ENCODE data around the gene UNCX. TPM values are rescaled to one million over a fixed set of nuclear protein-coding genes. Genes with fewer than 3 reads are reported as not detected.

The UNCX gene
- total RNA-seq, 1 donor from 2014 or later, result not detected

DNA sequence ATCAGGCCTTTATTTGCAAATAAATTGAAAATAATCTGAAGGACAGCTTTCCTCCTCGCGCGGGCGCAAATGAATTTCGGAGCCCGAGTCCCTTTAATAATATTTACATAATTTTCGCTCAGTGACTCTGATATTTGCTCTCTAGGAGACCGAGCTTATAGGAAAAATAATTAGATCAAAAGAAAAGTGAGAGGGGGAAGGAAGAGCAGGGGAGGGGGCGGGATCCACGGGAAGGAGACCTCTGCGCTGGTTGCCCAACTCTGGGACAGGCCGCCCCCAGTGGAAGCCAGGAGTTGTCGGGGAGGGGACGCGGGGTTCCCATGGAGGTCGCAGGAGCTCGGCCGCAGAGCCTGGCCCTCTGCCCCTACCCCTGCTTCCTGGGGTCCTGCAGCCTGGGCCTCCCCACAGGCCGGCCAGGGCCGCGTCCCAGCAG is 5.8 kb downstream of the UNCX start:
- H3K36me3 Mint-ChIP-seq (ENCODE audit: low read depth), result peaks cover 6% of the 10 kb centered on the region

DNA sequence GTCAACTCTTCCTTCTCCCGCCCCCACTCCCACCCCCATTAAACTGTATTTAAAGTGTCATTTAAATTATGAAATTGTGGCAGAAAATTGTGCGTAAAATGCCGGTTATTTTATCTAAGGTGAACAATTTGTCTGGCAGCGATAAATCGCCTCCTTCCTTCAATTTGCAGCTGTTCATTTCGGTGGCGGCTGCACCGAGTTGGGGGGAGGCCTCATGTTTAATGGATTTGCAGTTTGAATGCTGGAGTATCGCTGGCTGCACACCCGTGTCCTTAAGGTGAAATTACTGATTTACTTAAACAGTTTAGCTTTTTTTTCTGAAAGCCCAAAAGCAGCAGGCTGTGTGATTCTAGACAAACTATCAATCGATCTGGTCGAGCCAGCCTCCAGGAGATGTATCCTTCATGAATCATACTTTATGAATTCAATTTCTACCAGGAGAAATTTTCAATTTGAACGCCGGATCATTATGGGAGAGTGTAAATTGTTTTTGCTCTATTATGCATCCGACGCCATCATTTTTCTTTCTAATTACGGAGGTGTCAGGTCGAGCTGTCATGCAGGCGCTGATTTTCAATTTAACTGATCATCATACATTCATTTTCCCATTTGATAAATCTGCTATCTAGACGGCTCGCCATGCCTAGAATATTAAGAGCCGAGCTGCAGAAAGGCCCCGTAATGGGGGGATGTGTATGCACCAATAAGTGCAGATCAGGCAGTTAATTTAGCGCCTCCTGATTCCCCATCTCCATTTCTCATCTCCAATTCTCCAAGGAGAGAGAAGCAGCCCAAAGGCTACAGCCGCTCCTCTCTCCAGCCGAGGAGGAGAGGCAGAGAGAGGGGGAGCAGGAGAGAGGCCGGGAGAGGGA is 6.5 kb downstream of the UNCX start:
- intact Hi-C loops (cut with micrococcal nuclease), result no loop called here

More for the DNA sequence above, 5.8 kb downstream of the UNCX start:
- Mint-ChIP-seq H3K27me3 (ENCODE audit: low read depth) (peaks cover 54% of the 10 kb centered on the region), H3K9me3 (peaks cover 6% of the 10 kb centered on the region), H3K27ac (no peak overlapping the region), H3K4me3 (ENCODE audit: low read depth) (no peak overlapping the region), H3K4me1 (ENCODE audit: low read depth) (peaks cover 2% of the 10 kb centered on the region)
- intact Hi-C loops (cut with micrococcal nuclease), result no loop called here
- no peak for DNase-seq (ENCODE audit: low spot score)

DNA sequence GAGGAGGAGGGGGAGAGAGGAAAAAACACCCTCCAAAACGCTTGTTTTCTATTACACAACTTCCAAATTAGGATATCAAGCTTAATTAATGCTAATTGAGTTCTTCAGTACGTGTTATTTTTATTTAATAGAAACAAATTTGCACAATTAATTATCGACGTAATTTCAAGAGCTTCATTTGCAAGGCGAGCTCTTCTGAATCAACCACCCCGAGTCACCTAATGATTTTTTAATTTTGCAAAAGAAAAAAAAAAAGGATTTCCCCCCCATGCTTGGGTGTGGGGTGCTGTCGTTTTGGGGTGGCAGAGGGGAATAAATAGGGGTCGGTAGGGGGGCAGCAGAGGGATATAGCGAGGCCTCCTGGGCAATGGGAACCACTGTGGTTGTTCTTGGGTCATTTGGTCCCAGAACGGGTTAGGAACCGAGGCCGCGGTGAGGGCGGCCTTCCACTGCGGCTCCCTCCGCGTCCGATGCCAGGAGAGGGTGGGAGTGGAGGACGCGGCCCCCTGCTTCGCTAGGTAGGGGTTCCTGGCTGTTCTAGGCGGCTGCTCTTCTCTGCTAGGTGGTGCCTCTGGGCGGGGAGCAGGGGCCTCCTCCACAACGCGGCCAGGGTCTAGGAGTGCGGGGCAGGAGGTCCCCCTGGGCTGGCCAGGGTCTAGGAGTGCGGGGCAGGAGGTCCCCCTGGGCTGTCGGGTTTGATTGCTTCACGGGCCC is 7.3 kb downstream of the UNCX start:
- H3K4me3 Mint-ChIP-seq (ENCODE audit: low read depth), result no peak overlapping the region
- no peak for DNase-seq (ENCODE audit: low spot score)
- intact Hi-C loops (cut with micrococcal nuclease), result loop anchor here (10.0 kb wide), 1 partner anchor 175 kb away; no protein-coding TSS in a partner anchor
- H3K4me1 Mint-ChIP-seq (ENCODE audit: low read depth), result no peaks in the 10 kb centered on the region
- no peak overlapping the region for H3K27ac Mint-ChIP-seq
- no peaks in the 10 kb centered on the region for H3K9me3 Mint-ChIP-seq
- H3K27me3 Mint-ChIP-seq (ENCODE audit: low read depth), result peaks cover 58% of the 10 kb centered on the region
- no peaks in the 10 kb centered on the region for H3K36me3 Mint-ChIP-seq (ENCODE audit: low read depth)

More for the DNA sequence above, 6.5 kb downstream of the UNCX start:
- DNase-seq (ENCODE audit: low spot score), result no peak
- peaks cover 2% of the 10 kb centered on the region for H3K4me1 Mint-ChIP-seq (ENCODE audit: low read depth)
- no peak overlapping the region for H3K27ac Mint-ChIP-seq
- H3K9me3 Mint-ChIP-seq, result peaks cover 6% of the 10 kb centered on the region
- no peak overlapping the region for H3K4me3 Mint-ChIP-seq (ENCODE audit: low read depth)
- peaks cover 6% of the 10 kb centered on the region for H3K36me3 Mint-ChIP-seq (ENCODE audit: low read depth)
- H3K27me3 Mint-ChIP-seq (ENCODE audit: low read depth), result peaks cover 59% of the 10 kb centered on the region

DNA sequence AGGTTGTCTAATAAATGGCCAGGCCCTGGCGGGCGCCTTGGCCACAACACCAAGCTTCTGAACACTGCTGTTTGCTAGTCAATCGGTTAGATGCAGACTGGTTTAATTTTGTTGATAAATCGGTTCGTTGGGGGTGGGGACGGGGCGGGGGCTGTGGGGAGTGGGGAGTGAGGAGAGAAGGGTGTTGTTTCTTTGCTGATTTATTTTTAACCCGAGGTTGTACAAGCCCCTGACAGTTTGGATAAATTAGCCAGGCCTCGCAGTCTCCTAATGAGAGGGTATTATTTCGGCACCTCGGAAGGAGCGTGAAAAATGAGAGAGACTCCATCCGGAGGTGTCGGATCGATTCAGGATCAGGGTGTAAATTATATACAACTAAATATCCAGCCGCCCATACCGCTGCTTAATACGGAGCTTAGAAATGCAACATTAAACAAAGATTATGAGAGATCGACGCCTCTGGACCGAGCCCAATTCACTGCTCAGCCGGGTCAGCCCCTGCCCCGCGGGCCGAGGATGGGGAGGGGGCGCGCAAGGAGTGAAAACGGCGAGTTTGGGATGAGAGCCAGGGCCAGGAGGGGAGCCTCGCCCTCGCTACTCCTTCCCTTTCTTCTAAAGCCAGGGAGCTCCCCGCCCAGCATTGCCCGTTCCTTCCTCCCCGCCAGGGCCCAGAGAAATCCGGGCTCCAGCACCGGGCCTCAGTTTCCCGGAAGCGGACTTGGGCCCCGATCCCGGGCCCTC is 8.0 kb downstream of the UNCX start:
- H3K4me1 Mint-ChIP-seq (ENCODE audit: low read depth), result no peaks in the 10 kb centered on the region
- H3K36me3 Mint-ChIP-seq (ENCODE audit: low read depth), result no peaks in the 10 kb centered on the region
- intact Hi-C loops (cut with micrococcal nuclease), result loop anchor here (10.0 kb wide), 1 partner anchor 174 kb away; no protein-coding TSS in a partner anchor
- DNase-seq (ENCODE audit: low spot score), result no peak
- no peak overlapping the region for H3K4me3 Mint-ChIP-seq (ENCODE audit: low read depth)
- H3K9me3 Mint-ChIP-seq, result no peaks in the 10 kb centered on the region
- H3K27ac Mint-ChIP-seq, result no peak overlapping the region
- H3K27me3 Mint-ChIP-seq (ENCODE audit: low read depth), result peaks cover 62% of the 10 kb centered on the region

DNA sequence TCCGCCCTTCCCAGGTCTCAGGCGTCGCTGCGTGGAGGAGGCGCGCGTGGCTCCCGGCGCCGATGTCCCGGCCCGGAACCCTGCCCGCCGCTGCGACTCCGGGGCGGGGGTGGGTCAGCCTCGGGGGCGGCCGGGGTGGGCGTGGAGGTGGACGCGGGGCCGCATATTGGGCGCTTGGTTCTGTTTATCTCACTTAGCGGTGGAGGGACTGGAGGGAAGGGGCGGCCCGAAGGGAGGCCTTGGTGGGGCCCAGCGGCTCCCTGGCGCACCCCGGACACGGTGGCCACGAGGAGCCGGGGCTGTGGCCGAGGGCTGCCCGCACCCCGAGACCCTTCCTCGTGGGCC is 8.6 kb downstream of the UNCX start:
- no peak overlapping the region for H3K27ac Mint-ChIP-seq
- no peaks in the 10 kb centered on the region for H3K4me1 Mint-ChIP-seq (ENCODE audit: low read depth)
- DNase-seq (ENCODE audit: low spot score), result no peak
- no peaks in the 10 kb centered on the region for H3K9me3 Mint-ChIP-seq
- no peaks in the 10 kb centered on the region for H3K36me3 Mint-ChIP-seq (ENCODE audit: low read depth)
- peaks cover 66% of the 10 kb centered on the region for H3K27me3 Mint-ChIP-seq (ENCODE audit: low read depth)
- intact Hi-C loops (cut with micrococcal nuclease), result loop anchor here (10.0 kb wide), 1 partner anchor 174 kb away; no protein-coding TSS in a partner anchor
- H3K4me3 Mint-ChIP-seq (ENCODE audit: low read depth), result no peak overlapping the region

DNA sequence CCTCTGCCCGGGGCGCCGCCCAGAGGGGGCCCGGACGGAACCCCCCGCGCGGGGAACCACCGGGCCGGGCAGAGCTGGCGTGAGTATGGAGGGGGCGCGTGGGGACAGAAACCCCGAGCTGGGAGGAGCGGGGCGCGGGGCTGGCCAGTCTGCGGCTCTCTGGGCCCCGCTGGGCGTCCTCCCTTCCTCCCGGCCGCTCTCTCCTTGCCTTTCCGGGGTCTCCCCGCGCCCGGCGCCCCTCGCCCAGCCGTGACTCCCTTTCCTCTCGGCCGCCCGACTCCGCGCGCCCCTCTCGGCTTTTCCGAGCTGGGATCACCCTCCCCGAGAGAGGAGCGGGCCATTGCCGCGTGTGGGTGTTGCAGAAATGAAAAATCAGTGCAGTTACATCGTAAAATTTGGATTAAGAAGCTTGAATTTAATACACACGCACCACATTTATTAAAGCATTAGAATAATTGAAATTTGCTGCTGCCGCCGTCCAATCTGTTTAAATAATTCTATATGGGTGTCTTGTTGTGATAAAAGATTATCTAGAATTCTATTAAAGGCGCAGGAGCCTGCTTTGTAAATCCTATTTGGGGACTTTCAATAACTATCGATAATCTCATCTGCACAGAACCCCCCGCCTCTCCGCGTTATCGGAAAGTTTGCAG is 9.1 kb downstream of the UNCX start:
- Mint-ChIP-seq H3K27ac (no peak overlapping the region), H3K4me3 (ENCODE audit: low read depth) (no peak overlapping the region), H3K4me1 (ENCODE audit: low read depth) (no peaks in the 10 kb centered on the region), H3K36me3 (ENCODE audit: low read depth) (no peaks in the 10 kb centered on the region), H3K27me3 (ENCODE audit: low read depth) (peaks cover 70% of the 10 kb centered on the region), H3K9me3 (no peaks in the 10 kb centered on the region)
- no peak for DNase-seq (ENCODE audit: low spot score)
- intact Hi-C loops (cut with micrococcal nuclease), result loop anchor here (10.0 kb wide), 1 partner anchor 173 kb away; no protein-coding TSS in a partner anchor

DNA sequence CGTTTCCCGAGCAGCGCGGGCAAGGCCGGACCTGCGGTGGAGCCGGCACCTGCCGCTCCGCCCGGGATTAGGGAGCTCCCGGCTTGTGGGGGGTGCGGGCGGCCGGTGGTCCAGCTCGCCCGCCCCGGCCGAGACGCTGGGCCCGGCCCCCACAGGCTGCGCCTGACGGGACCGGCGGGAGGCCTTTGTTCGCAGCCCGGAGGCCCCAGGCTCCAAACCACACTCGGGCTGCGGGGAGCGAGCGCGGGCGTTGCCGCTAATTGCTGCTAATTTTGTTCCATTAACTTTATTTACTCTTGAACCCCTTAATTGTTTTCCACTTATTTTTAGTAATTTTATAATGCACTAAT is 9.6 kb downstream of the UNCX start:
- no peak overlapping the region for H3K27ac Mint-ChIP-seq
- H3K9me3 Mint-ChIP-seq, result no peaks in the 10 kb centered on the region
- intact Hi-C loops (cut with micrococcal nuclease), result loop anchor here (10.0 kb wide), 1 partner anchor 173 kb away; no protein-coding TSS in a partner anchor
- no peaks in the 10 kb centered on the region for H3K4me1 Mint-ChIP-seq (ENCODE audit: low read depth)
- no peaks in the 10 kb centered on the region for H3K36me3 Mint-ChIP-seq (ENCODE audit: low read depth)
- H3K27me3 Mint-ChIP-seq (ENCODE audit: low read depth), result peaks cover 68% of the 10 kb centered on the region
- no peak overlapping the region for H3K4me3 Mint-ChIP-seq (ENCODE audit: low read depth)
- DNase-seq (ENCODE audit: low spot score), result no peak

DNA sequence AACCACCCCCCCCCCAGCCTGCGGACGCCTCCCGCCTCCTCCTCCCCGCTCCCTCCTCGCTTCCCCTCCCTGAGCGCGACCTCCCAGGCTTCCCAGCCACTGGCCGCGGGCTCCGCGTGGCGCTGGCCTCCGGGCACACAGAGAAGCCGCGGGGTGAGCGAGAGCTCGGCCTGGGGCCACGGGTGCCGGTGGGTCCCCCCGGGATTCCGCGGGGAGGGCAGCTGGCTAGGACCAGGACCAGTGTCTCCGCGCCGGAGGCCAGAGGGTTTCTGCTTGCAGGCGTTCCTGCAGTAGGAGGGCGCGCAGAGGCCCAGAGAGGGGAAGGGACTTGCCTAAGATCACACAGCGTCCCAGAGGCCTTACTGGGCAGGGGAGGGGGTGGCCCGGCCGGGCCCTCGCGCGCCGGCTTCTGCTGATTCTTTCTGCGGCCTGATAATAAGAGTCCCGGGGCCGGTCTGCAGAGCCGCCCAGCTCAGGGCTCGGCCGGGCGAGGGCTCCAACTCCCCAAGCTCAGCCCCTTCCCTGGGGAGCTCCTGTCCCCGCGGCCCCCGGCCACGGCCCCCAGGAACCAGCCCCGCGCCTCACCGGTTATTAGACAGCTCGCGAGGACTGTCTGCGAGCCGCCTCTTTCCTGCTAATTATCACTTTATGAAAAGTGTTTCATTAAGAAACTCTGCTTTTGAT is 10.1 kb downstream of the UNCX start:
- Mint-ChIP-seq H3K27ac (no peak overlapping the region), H3K36me3 (ENCODE audit: low read depth) (no peaks in the 10 kb centered on the region), H3K9me3 (no peaks in the 10 kb centered on the region), H3K4me3 (ENCODE audit: low read depth) (no peak overlapping the region), H3K4me1 (ENCODE audit: low read depth) (no peaks in the 10 kb centered on the region), H3K27me3 (ENCODE audit: low read depth) (peaks cover 65% of the 10 kb centered on the region)
- no peak for DNase-seq (ENCODE audit: low spot score)
- intact Hi-C loops (cut with micrococcal nuclease), result loop anchor here (10.0 kb wide), 1 partner anchor 172 kb away; no protein-coding TSS in a partner anchor

DNA sequence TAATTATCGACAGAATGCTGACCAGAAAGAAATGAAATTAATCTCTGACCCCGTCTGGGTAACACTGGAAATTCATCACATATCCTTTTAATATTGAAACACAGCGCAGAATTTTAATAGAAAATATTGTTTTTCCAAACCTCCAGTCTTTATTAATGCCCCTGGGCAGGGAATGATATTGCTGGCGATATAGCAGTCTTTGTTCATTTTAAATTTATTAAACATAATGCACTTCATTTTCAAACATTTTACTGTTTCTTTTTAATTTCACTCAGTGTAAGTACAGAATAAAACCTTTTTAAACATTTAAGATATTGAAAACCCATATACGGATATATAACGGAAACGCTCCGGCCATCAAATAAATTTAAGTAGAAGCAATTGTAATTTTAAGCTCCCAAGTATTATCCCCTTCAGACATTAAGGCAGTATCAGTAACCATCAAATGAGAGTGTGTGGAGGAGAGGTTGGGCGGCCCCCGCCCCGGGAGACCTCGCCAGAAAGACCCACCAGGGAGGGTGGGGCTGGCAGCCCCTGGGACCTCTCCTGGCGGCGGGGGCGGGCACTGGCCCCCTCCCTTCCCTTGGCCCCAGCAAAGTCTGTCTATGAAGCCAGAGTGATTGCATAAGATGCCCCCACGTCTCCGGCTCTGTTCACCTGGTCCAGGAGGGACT is 10.8 kb downstream of the UNCX start:
- Mint-ChIP-seq H3K9me3 (no peaks in the 10 kb centered on the region), H3K4me1 (ENCODE audit: low read depth) (no peaks in the 10 kb centered on the region), H3K27ac (no peak overlapping the region), H3K27me3 (ENCODE audit: low read depth) (peaks cover 65% of the 10 kb centered on the region), H3K4me3 (ENCODE audit: low read depth) (no peak overlapping the region), H3K36me3 (ENCODE audit: low read depth) (no peaks in the 10 kb centered on the region)
- intact Hi-C loops (cut with micrococcal nuclease), result loop anchor here (10.0 kb wide), 1 partner anchor 171 kb away; no protein-coding TSS in a partner anchor
- no peak for DNase-seq (ENCODE audit: low spot score)

DNA sequence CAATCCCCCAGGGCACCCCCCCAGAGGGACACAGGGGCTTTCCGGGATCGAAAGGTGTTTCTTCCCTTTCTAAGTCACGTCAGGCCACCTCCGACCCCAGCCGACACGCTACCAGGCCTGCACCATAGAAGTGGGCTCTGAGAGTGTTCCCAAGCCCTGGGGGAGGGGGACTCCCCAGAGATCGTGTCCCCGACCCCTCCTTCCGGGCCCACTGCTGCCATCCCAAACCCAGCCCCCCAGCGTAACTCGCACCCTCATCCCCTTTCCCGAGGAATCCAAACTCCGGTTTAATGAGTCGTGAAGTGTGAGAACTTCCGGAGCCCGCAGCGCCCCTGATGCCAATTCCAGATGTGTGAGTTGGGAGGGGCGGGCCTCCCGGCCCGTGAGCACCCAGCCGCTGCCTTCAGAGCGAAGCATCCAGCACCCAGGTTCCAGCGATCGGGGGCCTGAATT is 11.3 kb downstream of the UNCX start:
- H3K27me3 Mint-ChIP-seq (ENCODE audit: low read depth), result peaks cover 63% of the 10 kb centered on the region
- no peaks in the 10 kb centered on the region for H3K36me3 Mint-ChIP-seq (ENCODE audit: low read depth)
- H3K9me3 Mint-ChIP-seq, result no peaks in the 10 kb centered on the region
- H3K4me1 Mint-ChIP-seq (ENCODE audit: low read depth), result no peaks in the 10 kb centered on the region
- DNase-seq (ENCODE audit: low spot score), result no peak
- H3K4me3 Mint-ChIP-seq (ENCODE audit: low read depth), result no peak overlapping the region
- H3K27ac Mint-ChIP-seq, result no peak overlapping the region
- intact Hi-C loops (cut with micrococcal nuclease), result loop anchor here (2.0 to 10.0 kb wide), 2 partner anchors 19 to 171 kb away; no protein-coding TSS in a partner anchor
